Keratinocyte (primary cell): Measurements from ENCODE around the gene GJC1. TPM values are rescaled to one million over a fixed set of nuclear protein-coding genes. Genes with fewer than 3 reads are reported as not detected.

Experiments
- DNase-seq: peaks from one replicate; pipeline ENCODE4 v3.0.0-alpha.2; 2011; ENCODE audit warnings: low read depth, missing footprints, low spot score
- FAIRE-seq: peaks from 2 replicates; lab custom pipeline; 2011; peaks lifted over from hg19 to GRCh38; lab: Jason Lieb, UNC
- H2AFZ ChIP-seq: 2 replicates; pipeline ENCODE4 v1.6.0; 2012; ENCODE audit warnings: low read length, control low read depth, inconsistent platforms; ENCODE audit not compliant: control insufficient read depth
- H3K27ac ChIP-seq: 2 replicates; pipeline ENCODE4 v1.5.1; 2011; ENCODE audit warnings: low read length; ENCODE audit not compliant: control insufficient read depth, insufficient read depth
- H3K27me3 ChIP-seq: 3 replicates; pipeline ENCODE4 v1.6.0; 2011; ENCODE audit warnings: low read length; ENCODE audit not compliant: control insufficient read depth, insufficient read depth; ENCODE audit errors: extremely low read depth
- H3K36me3 ChIP-seq, 2 experiments: 2 replicates in 1 of 2; 3 replicates in 1 of 2; pipeline ENCODE4 v1.5.1; 2011; ENCODE audit warnings: low read length in 2 of 2, mild to moderate bottlenecking in 1 of 2; ENCODE audit not compliant: control insufficient read depth in 2 of 2, insufficient read depth in 2 of 2; ENCODE audit errors: extremely low read depth in 1 of 2
- H3K4me1 ChIP-seq: 3 replicates; pipeline ENCODE4 v1.5.1; 2011; ENCODE audit warnings: low read length; ENCODE audit not compliant: control insufficient read depth, insufficient read depth; ENCODE audit errors: extremely low read depth
- H3K4me2 ChIP-seq: 3 replicates; pipeline ENCODE4 v1.6.0; 2011; ENCODE audit warnings: low read depth, low read length; ENCODE audit not compliant: control insufficient read depth, insufficient read depth; ENCODE audit errors: extremely low read depth
- H3K4me3 ChIP-seq, 3 experiments: fragments of 200-600 bp in 1 of 3; sonication (generic) in 1 of 3; 2 replicates in 2 of 3; 3 replicates in 1 of 3; pipeline ENCODE4 v1.5.1; 2011 to 2016; ENCODE audit warnings: low read length in 3 of 3, mild to moderate bottlenecking in 3 of 3, control low read depth in 2 of 3, inconsistent platforms in 1 of 3, low read depth in 1 of 3, mixed read lengths in 1 of 3, mixed run types in 1 of 3, moderate library complexity in 1 of 3; ENCODE audit not compliant: control insufficient read depth in 2 of 3, insufficient read depth in 2 of 3; ENCODE audit errors: extremely low read depth in 1 of 3
- H3K79me2 ChIP-seq: 2 replicates; pipeline ENCODE4 v1.6.0; 2012; ENCODE audit warnings: low read length; ENCODE audit not compliant: control insufficient read depth, insufficient read depth
- H3K9ac ChIP-seq: 3 replicates; pipeline ENCODE4 v1.6.0; 2011; ENCODE audit warnings: low read length; ENCODE audit not compliant: control insufficient read depth, insufficient read depth; ENCODE audit errors: extremely low read depth
- H3K9me1 ChIP-seq: 3 replicates; pipeline ENCODE4 v1.6.0; 2011; ENCODE audit warnings: low read length; ENCODE audit not compliant: control insufficient read depth, insufficient read depth; ENCODE audit errors: extremely low read depth
- H3K9me3 ChIP-seq: 2 replicates; pipeline ENCODE4 v1.5.1; 2012; ENCODE audit warnings: low read depth, low read length; ENCODE audit not compliant: control insufficient read depth
- H4K20me1 ChIP-seq: 3 replicates; pipeline ENCODE4 v1.6.0; 2011; ENCODE audit warnings: low read length; ENCODE audit not compliant: control insufficient read depth, insufficient read depth; ENCODE audit errors: extremely low read depth
- EZH2 ChIP-seq: IDR thresholded peaks from one replicate; pipeline ENCODE4 v1.6.1; 2012; ENCODE audit warnings: inconsistent platforms, mild to moderate bottlenecking, low read length, moderate library complexity
- dilution Hi-C: fragments of 300-500 bp; cut with MboI; formaldehyde crosslinking; loops from one replicate; pipeline ENCODE4 v1.7.0; 2020; ENCODE audit warnings: low sequenced_read_pairs; ENCODE audit not compliant: extremely low pct_ligation_motif_present
- polyA plus RNA-seq, 5 experiments: library from polyadenylated mRNA; depleted of rRNA in 3 of 5; stranded (reverse) in 3 of 5; stranded (forward) in 1 of 5; unstranded in 1 of 5; fragments of >200 nt; gene quantifications; 1 replicate in 1 of 5; 2 replicates in 3 of 5; 3 replicates in 1 of 5; pipeline versions ENCODE4 v1.2.1 to v1.2.3, GENCODE V29; 2011 to 2012; ENCODE audit warnings: missing spikeins in 2 of 5, low read depth in 1 of 5, low replicate concordance in 1 of 5
- TF ChIP-seq, protein P1 (sequence below), 3 experiments: IDR thresholded peaks in 1 of 3; conservative IDR thresholded peaks in 1 of 3; optimal IDR thresholded peaks in 1 of 3; 2 replicates in 2 of 3; 3 replicates in 1 of 3; pipeline versions ENCODE3 to v1.5.1; 2011; ENCODE audit warnings: low read length in 3 of 3, mild to moderate bottlenecking in 3 of 3, moderate library complexity in 2 of 3, control low read depth in 1 of 3, inconsistent platforms in 1 of 3; ENCODE audit not compliant: insufficient read depth in 2 of 3; ENCODE audit errors: extremely low read depth in 1 of 3

Gene GJC1
- polyA plus RNA-seq, 1 donor (not counting 4 experiments of a cell fraction or from before 2014, with no cell fraction given): 11.1 TPM

GRCh38 chr17:44797802-44798201 lies 32.3 kb downstream of the GJC1 start:
- dilution Hi-C loops: no loop called here
- Histone ChIP-seq H3K36me3 (peaks cover 8 to 14% of the 10 kb centered on the region in 2 experiments), H3K9me3 (no peaks in the 10 kb centered on the region), H3K79me2 (no peaks in the 10 kb centered on the region), H3K4me3 (no peak overlapping the region), H3K27ac (no peak overlapping the region), H2AFZ (no peak overlapping the region), H3K4me2 (no peak overlapping the region), H3K4me1 (peaks cover 22% of the 10 kb centered on the region), H3K27me3 (no peaks in the 10 kb centered on the region), H4K20me1 (no peaks in the 10 kb centered on the region), H3K9me1 (no peaks in the 10 kb centered on the region), H3K9ac (no peak overlapping the region)
- FAIRE-seq (no peak), DNase-seq (no peak)
- no peak for TF ChIP-seq EZH2
- TF ChIP-seq, protein P1, sequence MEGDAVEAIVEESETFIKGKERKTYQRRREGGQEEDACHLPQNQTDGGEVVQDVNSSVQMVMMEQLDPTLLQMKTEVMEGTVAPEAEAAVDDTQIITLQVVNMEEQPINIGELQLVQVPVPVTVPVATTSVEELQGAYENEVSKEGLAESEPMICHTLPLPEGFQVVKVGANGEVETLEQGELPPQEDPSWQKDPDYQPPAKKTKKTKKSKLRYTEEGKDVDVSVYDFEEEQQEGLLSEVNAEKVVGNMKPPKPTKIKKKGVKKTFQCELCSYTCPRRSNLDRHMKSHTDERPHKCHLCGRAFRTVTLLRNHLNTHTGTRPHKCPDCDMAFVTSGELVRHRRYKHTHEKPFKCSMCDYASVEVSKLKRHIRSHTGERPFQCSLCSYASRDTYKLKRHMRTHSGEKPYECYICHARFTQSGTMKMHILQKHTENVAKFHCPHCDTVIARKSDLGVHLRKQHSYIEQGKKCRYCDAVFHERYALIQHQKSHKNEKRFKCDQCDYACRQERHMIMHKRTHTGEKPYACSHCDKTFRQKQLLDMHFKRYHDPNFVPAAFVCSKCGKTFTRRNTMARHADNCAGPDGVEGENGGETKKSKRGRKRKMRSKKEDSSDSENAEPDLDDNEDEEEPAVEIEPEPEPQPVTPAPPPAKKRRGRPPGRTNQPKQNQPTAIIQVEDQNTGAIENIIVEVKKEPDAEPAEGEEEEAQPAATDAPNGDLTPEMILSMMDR (optimal IDR thresholded peaks at IDR 0.05 in 1 of 3, IDR thresholded peaks at IDR 0.05 in 1 of 3, conservative IDR thresholded peaks at IDR 0.05 in 1 of 3; ENCODE audit: extremely low read depth in 1 of 3, insufficient read depth in 2 of 3, low read length in 3 of 3): no peak

DNA sequence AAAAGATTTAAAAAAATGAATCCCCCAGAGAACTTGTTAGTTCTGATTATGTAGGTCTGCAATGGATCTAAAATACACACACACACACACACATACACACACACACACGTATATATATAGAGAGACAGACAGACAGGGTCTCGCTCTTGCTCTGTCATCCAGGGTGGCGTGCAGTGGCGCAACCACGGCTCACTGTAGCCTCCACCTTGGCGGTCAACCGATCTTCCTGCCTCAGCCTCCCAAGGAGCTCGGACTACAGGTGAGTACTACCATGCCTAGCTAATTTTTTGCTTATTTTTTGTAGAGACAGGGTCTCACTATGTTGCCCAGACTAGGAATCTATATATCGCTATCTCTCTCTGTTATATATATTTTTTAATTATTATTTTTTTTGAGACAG lies 33.4 kb downstream of the GJC1 start:
- H3K4me3 ChIP-seq: no peak overlapping the region
- H4K20me1 ChIP-seq: no peaks in the 10 kb centered on the region
- no peak overlapping the region for H3K27ac ChIP-seq
- no peak overlapping the region for H2AFZ ChIP-seq
- peaks cover 4 to 14% of the 10 kb centered on the region in 2 experiments for H3K36me3 ChIP-seq
- no peak overlapping the region for H3K9ac ChIP-seq
- no peak for FAIRE-seq
- H3K9me3 ChIP-seq: no peaks in the 10 kb centered on the region
- H3K9me1 ChIP-seq: no peaks in the 10 kb centered on the region
- no peaks in the 10 kb centered on the region for H3K79me2 ChIP-seq
- peaks cover 27% of the 10 kb centered on the region for H3K4me1 ChIP-seq
- dilution Hi-C loops: no loop called here
- no peaks in the 10 kb centered on the region for H3K27me3 ChIP-seq
- TF ChIP-seq EZH2: no peak
- TF ChIP-seq, protein P1 (optimal IDR thresholded peaks at IDR 0.05 in 1 of 3, IDR thresholded peaks at IDR 0.05 in 1 of 3, conservative IDR thresholded peaks at IDR 0.05 in 1 of 3; ENCODE audit: extremely low read depth in 1 of 3, insufficient read depth in 2 of 3, low read length in 3 of 3): no peak
- no peak overlapping the region for H3K4me2 ChIP-seq
- no peak for DNase-seq
